GM19240 (cell line): Measurements from ENCODE around the gene PF4V1.
"Not testable (repeated sequence)": the region's sequence is repeated elsewhere in the genome, so short reads cannot be mapped to it uniquely, and the experiment has no call there.

Source experiments
- DNase-seq: peaks from one replicate; pipeline ENCODE4 v3.0.0; 2011; ENCODE audit warnings: low spot score; ENCODE audit not compliant: insufficient read length

The PF4V1 gene

DNA sequence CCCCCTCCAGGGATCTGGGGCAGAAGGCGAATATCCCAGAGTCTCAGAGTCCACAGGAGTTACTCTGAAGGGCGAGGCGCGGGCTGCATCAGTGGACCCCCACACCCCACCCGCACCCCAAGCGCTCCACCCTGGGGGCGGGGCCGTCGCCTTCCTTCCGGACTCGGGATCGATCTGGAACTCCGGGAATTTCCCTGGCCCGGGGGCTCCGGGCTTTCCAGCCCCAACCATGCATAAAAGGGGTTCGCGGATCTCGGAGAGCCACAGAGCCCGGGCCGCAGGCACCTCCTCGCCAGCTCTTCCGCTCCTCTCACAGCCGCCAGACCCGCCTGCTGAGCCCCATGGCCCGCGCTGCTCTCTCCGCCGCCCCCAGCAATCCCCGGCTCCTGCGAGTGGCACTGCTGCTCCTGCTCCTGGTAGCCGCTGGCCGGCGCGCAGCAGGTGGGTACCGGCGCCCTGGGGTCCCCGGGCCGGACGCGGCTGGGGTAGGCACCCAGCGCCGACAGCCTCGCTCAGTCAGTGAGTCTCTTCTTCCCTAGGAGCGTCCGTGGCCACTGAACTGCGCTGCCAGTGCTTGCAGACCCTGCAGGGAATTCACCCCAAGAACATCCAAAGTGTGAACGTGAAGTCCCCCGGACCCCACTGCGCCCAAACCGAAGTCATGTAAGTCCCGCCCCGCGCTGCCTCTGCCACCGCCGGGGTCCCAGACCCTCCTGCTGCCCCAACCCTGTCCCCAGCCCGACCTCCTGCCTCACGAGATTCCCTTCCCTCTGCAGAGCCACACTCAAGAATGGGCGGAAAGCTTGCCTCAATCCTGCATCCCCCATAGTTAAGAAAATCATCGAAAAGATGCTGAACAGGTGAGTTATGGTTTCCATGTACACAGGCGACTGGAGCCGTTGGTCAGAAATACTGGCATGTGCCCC, 16.3 kb downstream of the PF4V1 start, which contains the start of gene CXCL1:
Gene CXCL1 (plus strand): TSS at position 264 of the 926 bp plus-strand sequence. CDS start 78 bp downstream, at position 342.
- no peak for DNase-seq

DNA sequence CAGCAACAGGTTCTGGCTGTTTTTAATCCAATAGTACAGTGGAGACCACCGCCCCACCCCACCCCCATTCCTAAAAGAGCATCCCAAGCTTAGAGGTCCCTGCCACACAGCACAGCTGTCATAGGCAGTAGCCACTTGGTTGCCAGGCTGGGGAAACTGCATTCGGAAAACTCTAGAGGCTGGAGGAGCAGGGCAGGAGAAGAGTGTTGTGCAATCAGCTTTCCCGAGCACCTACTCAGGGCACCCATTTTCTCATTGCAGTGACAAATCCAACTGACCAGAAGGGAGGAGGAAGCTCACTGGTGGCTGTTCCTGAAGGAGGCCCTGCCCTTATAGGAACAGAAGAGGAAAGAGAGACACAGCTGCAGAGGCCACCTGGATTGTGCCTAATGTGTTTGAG, 17.2 kb downstream of the PF4V1 start:
- DNase-seq: no peak

DNA sequence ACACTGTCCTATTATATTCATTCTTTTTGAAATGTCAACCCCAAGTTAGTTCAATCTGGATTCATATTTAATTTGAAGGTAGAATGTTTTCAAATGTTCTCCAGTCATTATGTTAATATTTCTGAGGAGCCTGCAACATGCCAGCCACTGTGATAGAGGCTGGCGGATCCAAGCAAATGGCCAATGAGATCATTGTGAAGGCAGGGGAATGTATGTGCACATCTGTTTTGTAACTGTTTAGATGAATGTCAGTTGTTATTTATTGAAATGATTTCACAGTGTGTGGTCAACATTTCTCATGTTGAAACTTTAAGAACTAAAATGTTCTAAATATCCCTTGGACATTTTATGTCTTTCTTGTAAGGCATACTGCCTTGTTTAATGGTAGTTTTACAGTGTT, 17.7 kb downstream of the PF4V1 start:
- no peak for DNase-seq

DNA sequence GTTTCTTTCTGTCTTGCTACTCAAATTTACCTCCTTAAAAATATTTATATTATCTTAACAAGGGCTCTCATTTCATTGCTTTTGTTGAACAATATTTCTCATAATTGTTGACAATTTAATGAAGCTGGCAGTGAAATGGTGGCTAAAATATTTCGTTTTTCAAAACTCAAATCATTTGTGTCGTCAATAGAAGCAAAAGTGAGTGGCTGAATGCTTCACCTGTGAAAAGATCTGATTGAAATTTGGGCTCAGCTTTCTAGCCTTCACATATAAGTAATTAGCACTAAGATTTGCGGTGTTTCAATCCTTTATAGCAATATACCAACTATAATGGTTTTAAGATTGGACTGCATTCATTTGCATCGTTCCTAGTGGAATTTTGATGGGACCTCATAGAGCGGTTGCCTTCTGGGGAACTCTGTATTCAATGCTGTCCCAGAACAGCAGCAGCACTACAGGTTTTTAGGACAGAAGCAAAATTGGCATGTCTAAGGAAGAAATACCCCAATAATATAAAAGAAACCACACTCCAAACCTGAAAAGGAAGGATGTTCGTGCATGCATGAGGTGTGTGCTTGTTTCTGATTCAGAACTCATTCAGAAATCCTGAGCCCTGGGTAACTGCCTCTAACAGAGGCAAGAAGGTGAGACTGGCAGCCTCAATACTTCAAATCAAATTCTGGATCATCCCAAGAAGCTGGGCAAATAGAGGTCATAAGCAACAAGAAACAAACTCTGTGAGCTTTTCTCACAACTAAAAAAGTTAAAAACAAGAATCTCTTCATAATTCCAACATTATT, 18.6 kb downstream of the PF4V1 start:
- DNase-seq: no peak

DNA sequence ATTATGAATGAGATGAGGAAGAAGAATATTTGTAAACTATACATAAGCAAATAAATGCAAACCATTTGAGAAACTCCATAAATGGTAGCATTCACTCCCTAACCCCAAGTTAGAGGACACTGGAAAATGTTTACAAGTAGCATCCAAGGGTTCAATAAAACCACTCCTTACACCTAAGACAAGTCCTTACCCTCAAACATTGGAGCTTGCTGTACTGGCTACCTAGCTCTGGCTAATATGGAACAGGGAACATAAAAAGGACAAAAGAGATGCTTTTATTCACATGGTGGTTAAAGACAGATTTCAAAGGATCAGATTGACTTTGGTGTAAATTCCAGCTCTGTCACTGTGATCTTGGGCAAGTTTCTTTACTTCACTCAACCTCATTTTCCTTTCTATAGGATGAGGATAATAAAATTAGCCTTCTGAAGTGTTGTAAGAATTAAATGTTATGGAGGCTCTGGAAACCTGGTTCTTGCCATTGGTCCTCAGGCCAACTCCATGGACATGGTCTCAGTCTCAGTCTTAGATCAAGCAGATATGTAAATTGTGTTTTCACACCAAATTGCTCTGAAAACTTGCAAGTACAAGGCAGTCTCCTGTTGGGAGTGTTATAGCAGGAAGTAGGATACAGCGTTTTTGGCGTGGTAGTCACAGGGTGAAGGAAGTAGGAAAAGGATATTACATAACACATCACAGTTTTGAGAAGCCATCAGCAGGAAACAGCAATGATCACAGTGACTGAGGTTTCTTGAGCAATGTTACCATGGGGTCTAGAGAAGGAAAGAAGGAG, 19.4 kb downstream of the PF4V1 start:
- DNase-seq: no peak

- DNase-seq: no peak
These were observed 21.3 kb downstream of the PF4V1 start for GRCh38 chr4:73874386-73874785.

DNA sequence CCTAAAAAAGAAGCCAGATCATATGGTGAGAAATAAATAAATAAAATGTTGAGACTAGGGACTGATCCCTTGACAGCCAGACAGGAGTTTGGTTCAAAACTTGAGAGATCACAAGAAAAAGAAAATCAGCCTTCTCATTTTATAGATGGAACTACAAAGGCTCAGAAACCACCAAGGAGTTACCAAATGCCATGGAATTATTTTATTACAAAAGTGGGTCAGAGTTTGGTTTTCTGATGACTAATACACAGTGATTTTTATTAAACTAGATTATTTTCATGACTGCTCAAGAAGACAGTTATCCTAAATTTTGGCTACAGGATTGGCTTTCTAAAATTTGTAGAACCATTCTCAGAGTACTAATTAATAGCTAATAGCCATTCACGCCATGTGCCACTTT, 22.3 kb downstream of the PF4V1 start:
- DNase-seq: no peak

GRCh38 chr4:73883306-73883705, 30.2 kb downstream of the PF4V1 start:
- no peak for DNase-seq

DNA sequence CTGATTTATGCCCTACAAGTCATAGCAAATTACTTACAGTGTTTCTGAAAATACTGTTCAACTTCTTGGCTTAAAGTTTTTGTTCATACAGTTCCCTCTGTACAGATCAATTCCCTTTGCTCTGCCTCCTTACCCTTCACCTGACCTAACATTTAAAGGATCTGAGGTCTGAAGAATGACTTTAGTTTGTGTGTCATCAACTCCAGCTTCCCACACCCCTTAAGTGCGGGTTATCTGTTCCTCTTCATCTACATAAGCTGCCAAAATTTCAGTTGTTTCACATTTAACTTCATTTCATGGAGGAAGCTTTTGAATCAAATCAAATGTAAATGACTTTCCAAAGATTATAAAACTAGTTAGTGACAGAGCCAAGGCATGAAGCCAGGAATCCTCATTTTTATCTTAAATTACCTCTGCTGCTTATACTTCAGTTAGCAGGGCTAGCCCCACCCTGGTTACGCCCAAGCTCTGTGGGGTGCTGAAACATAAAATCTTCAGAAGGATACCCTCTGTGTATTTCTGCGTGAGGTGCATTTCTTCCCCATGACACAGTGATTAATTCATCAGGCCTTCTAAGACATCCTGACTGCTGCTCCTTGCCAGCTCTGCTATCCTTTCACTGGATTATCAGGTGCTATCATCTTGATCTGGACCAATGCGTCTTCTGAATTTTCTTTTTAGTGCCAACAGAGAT, 32.6 kb downstream of the PF4V1 start:
- no peak for DNase-seq

DNA sequence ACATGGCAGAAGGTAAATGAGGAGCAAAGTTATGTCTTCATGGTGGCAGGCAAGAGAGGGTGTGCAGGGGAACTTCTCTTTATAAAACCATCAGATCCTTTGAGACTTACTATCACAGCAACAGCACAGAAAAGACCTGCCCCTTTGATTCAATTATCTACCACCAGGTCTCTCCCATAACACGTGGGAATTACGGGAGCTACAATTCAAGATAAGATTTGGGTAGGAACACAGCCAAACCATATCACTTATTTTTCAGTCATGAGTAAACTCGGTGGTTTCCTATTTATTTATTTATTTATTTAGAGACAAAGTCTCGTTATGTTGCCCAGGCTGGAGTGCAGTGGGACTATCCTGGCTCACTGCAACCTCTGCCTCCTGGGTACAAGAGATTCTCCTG, 38.2 kb downstream of the PF4V1 start:
- DNase-seq: no peak

GRCh38 chr4:73891739-73892405, 38.8 kb downstream of the PF4V1 start:
- no peak for DNase-seq

GRCh38 chr4:73892966-73893365, 39.9 kb downstream of the PF4V1 start:
- no peak for DNase-seq

- no peak for DNase-seq
These were observed 40.9 kb downstream of the PF4V1 start for GRCh38 chr4:73894001-73894400.

DNA sequence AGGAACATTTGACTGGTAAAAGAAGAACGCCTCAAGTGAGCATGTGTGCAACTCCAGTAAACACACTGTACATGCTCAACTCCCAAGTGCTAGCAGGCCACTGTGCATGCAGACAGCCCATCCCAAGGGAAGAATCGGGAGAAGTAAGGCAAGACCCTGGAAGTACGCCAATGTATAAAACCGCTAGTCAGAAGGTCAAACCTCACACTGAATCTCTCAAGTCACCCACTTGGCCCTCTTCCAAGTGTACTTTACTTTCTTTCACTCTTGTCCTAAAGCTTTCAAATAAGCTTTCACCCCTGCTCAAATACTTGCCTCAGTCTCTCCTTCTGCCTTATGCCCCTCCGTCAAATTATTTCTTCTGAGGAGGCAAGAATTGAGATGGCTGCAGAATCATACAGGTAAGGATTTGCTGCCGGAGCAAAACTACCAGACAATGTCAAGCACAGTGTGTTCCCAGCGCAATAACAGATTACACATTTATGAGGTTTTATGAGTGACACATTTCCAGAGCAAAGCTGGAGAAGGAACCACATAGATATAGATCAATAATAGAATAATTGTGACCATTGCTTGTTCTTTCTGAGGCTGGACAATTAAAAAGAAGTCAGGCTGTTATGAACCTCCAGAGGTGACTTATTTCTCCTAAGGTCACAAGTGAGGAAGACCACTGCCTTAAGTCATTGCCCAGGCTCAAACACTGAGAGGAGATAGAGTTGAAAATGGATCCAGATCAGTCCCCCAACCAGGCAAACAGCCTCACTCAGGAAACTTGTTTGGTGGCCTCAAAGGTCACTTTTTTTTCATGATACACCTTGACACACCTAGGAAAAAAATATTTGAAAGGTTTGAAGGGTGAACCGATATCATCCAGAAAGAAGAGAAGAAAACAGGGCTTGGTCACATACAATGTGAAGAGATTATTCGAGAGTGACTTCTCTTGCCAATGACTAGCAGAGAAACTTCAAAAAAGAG, 42.4 kb downstream of the PF4V1 start:
- no peak for DNase-seq

DNA sequence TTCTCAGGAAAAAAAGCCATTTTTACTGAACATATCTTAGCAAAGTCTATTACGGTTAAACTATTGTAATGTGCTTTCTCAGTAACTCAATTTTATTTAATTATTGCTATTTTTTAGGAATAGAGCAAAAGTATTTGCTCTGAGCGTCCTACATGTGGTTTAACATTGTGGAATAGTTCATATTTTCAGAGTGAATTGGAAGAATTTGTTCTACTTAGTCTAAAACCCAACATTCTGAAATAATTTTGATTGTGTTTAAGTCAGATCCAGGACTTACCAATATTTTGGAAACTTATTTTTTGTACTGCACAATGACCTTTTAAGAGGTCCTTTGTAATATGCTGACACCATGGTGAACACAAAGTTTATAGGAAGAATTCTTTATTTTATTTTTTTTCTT, 43.3 kb downstream of the PF4V1 start:
- no peak for DNase-seq

- no peak for DNase-seq
These were observed 44.5 kb downstream of the PF4V1 start for GRCh38 chr4:73897380-73898136.

- DNase-seq: not testable (repeated sequence)
These were observed 46.2 kb downstream of the PF4V1 start for GRCh38 chr4:73899338-73899737.

DNA sequence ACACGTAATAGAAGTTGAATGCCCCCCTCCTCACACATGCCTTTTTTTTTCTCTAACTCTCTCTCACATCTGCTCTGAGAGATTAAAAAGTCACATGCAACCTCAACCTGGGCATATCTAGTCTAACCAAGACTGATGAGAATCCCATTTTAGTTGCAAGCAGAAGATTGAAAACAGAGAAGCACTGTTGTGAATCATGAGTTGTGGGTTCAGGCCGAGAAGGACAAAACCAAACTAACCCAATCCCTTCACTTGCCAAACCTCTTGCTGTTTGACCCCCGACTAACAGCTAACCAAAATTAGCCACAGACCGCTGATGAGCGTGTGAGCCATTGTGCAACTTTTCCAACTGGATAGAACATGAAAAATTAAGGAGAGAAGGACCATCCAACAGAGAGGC, 47.9 kb downstream of the PF4V1 start:
- no peak for DNase-seq
